Mononuclear cell (primary cell): ENCODE data around the gene CACNB2. TPM values are rescaled to one million over a fixed set of nuclear protein-coding genes. Genes with fewer than 3 reads are reported as not detected.

Source experiments
- total RNA-seq: library from RNA; depleted of rRNA; stranded (reverse); fragments of >200 nt; gene quantifications from one replicate; pipeline ENCODE4 v1.2.3, GENCODE V29; 2012

Gene CACNB2
- total RNA-seq, 1 donor, result not detected

Other genes with a start within 250 kb of the CACNB2 start
- gene SLC39A12, start 188.5 kb upstream of the CACNB2 start, total RNA-seq, result not detected